IgD-negative memory B cell (primary cell): Measurements from ENCODE around the gene ARHGEF28. TPM values are rescaled to one million over a fixed set of nuclear protein-coding genes. Genes with fewer than 3 reads are reported as not detected.

Experiments used
- H3K27ac Mint-ChIP-seq, 3 donors: one replicate each; pipeline ENCODE4 v1.8.0; 2020 to 2022; ENCODE audit warnings: mild to moderate bottlenecking in 3 of 3, mixed read lengths in 3 of 3, moderate library complexity in 1 of 3
- H3K27me3 Mint-ChIP-seq: one replicate; pipeline ENCODE4 v1.8.0; 2021; ENCODE audit warnings: mixed read lengths
- H3K36me3 Mint-ChIP-seq: one replicate; pipeline ENCODE4 v1.8.0; 2020; ENCODE audit warnings: mild to moderate bottlenecking, mixed read lengths
- H3K4me1 Mint-ChIP-seq, 3 donors: one replicate each; pipeline ENCODE4 v1.8.0; 2020 to 2022; ENCODE audit warnings: mixed read lengths in 3 of 3, mild to moderate bottlenecking in 1 of 3
- H3K4me3 Mint-ChIP-seq, 4 donors: one replicate each; pipeline ENCODE4 v1.8.0; 2020 to 2022; ENCODE audit warnings: mild to moderate bottlenecking in 4 of 4, mixed read lengths in 4 of 4, moderate library complexity in 3 of 4
- H3K9me3 Mint-ChIP-seq, 3 donors: one replicate each; pipeline ENCODE4 v1.8.0; 2020 to 2021; ENCODE audit warnings: mixed read lengths in 3 of 3, mild to moderate bottlenecking in 1 of 3
- polyA plus RNA-seq: library from polyadenylated mRNA; unstranded; fragments of 300-500 nt; fragmentation: Illumina TruSeq; gene quantifications from one replicate; pipeline ENCODE4 v1.2.3, GENCODE V29; 2021

The ARHGEF28 gene
- polyA plus RNA-seq, 1 donor from 2014 or later = not detected

GRCh38 chr5:73637565-73637964, 11.6 kb downstream of the ARHGEF28 start:
- no peak overlapping the region for H3K4me3 Mint-ChIP-seq
- no peaks in the 10 kb centered on the region for H3K9me3 Mint-ChIP-seq
- H3K36me3 Mint-ChIP-seq = no peaks in the 10 kb centered on the region
- H3K27me3 Mint-ChIP-seq = peaks cover 8% of the 10 kb centered on the region
- H3K4me1 Mint-ChIP-seq = no peaks in the 10 kb centered on the region
- H3K27ac Mint-ChIP-seq = no peak overlapping the region

- Mint-ChIP-seq H3K36me3 (no peaks in the 10 kb centered on the region), H3K27ac (no peak overlapping the region), H3K4me1 (no peaks in the 10 kb centered on the region), H3K27me3 (peaks cover 8% of the 10 kb centered on the region), H3K9me3 (no peaks in the 10 kb centered on the region), H3K4me3 (no peak overlapping the region)
Observed at GRCh38 chr5:73638344-73639095, 12.5 kb downstream of the ARHGEF28 start.

GRCh38 chr5:73640861-73641320, 14.9 kb downstream of the ARHGEF28 start:
- Mint-ChIP-seq H3K4me3 (no peak overlapping the region), H3K36me3 (no peaks in the 10 kb centered on the region), H3K4me1 (no peaks in the 10 kb centered on the region), H3K27ac (no peak overlapping the region), H3K9me3 (no peaks in the 10 kb centered on the region), H3K27me3 (peaks cover 14% of the 10 kb centered on the region)

GRCh38 chr5:73641811-73642210, 15.8 kb downstream of the ARHGEF28 start:
- H3K27ac Mint-ChIP-seq = peak overlapping the region in 1 of 3 donors; percentile 50
- H3K4me1 Mint-ChIP-seq = no peaks in the 10 kb centered on the region
- H3K4me3 Mint-ChIP-seq = no peak overlapping the region
- H3K27me3 Mint-ChIP-seq = peaks cover 21% of the 10 kb centered on the region
- H3K36me3 Mint-ChIP-seq = no peaks in the 10 kb centered on the region
- H3K9me3 Mint-ChIP-seq = peaks cover 0 to 2% (median 0%) of the 10 kb centered on the region in 3 donors

- peaks cover 21% of the 10 kb centered on the region for H3K27me3 Mint-ChIP-seq
- H3K4me1 Mint-ChIP-seq = no peaks in the 10 kb centered on the region
- no peak overlapping the region for H3K4me3 Mint-ChIP-seq
- H3K9me3 Mint-ChIP-seq = peaks cover 0 to 2% (median 0%) of the 10 kb centered on the region in 3 donors
- H3K36me3 Mint-ChIP-seq = no peaks in the 10 kb centered on the region
- H3K27ac Mint-ChIP-seq = no peak overlapping the region
Observed at GRCh38 chr5:73642344-73642743, 16.3 kb downstream of the ARHGEF28 start.

GRCh38 chr5:73644385-73644963, 18.5 kb downstream of the ARHGEF28 start:
- Mint-ChIP-seq H3K4me3 (no peak overlapping the region), H3K27ac (no peak overlapping the region), H3K27me3 (peaks cover 30% of the 10 kb centered on the region), H3K4me1 (no peaks in the 10 kb centered on the region), H3K36me3 (no peaks in the 10 kb centered on the region), H3K9me3 (peaks cover 0 to 2% (median 0%) of the 10 kb centered on the region in 3 donors)

- Mint-ChIP-seq H3K4me1 (no peaks in the 10 kb centered on the region), H3K36me3 (no peaks in the 10 kb centered on the region), H3K27ac (no peak overlapping the region), H3K27me3 (peaks cover 22% of the 10 kb centered on the region), H3K9me3 (peaks cover 0 to 2% (median 0%) of the 10 kb centered on the region in 3 donors), H3K4me3 (no peak overlapping the region)
Observed at GRCh38 chr5:73647721-73648120, 21.7 kb downstream of the ARHGEF28 start.

GRCh38 chr5:73648515-73648914, 22.5 kb downstream of the ARHGEF28 start:
- peaks cover 22% of the 10 kb centered on the region for H3K27me3 Mint-ChIP-seq
- H3K27ac Mint-ChIP-seq = no peak overlapping the region
- no peaks in the 10 kb centered on the region for H3K4me1 Mint-ChIP-seq
- H3K9me3 Mint-ChIP-seq = peaks cover 0 to 2% (median 0%) of the 10 kb centered on the region in 3 donors
- H3K4me3 Mint-ChIP-seq = no peak overlapping the region
- no peaks in the 10 kb centered on the region for H3K36me3 Mint-ChIP-seq

GRCh38 chr5:73649926-73650325, 23.9 kb downstream of the ARHGEF28 start:
- Mint-ChIP-seq H3K9me3 (peaks cover 0 to 2% (median 0%) of the 10 kb centered on the region in 3 donors), H3K27ac (no peak overlapping the region), H3K4me1 (no peaks in the 10 kb centered on the region), H3K36me3 (no peaks in the 10 kb centered on the region), H3K4me3 (no peak overlapping the region), H3K27me3 (peaks cover 18% of the 10 kb centered on the region)

GRCh38 chr5:73652391-73652790, 26.4 kb downstream of the ARHGEF28 start:
- H3K27ac Mint-ChIP-seq = no peak overlapping the region
- H3K4me1 Mint-ChIP-seq = no peaks in the 10 kb centered on the region
- H3K27me3 Mint-ChIP-seq = peaks cover 9% of the 10 kb centered on the region
- no peaks in the 10 kb centered on the region for H3K36me3 Mint-ChIP-seq
- H3K4me3 Mint-ChIP-seq = no peak overlapping the region
- no peaks in the 10 kb centered on the region for H3K9me3 Mint-ChIP-seq

GRCh38 chr5:73654171-73654811, 28.3 kb downstream of the ARHGEF28 start:
- no peaks in the 10 kb centered on the region for H3K9me3 Mint-ChIP-seq
- H3K27me3 Mint-ChIP-seq = peaks cover under 1% of the 10 kb centered on the region
- H3K36me3 Mint-ChIP-seq = no peaks in the 10 kb centered on the region
- no peaks in the 10 kb centered on the region for H3K4me1 Mint-ChIP-seq
- H3K27ac Mint-ChIP-seq = no peak overlapping the region
- H3K4me3 Mint-ChIP-seq = no peak overlapping the region

GRCh38 chr5:73654819-73655318, 28.9 kb downstream of the ARHGEF28 start:
- Mint-ChIP-seq H3K4me3 (no peak overlapping the region), H3K27me3 (no peaks in the 10 kb centered on the region), H3K27ac (no peak overlapping the region), H3K9me3 (no peaks in the 10 kb centered on the region), H3K36me3 (no peaks in the 10 kb centered on the region), H3K4me1 (no peaks in the 10 kb centered on the region)

- Mint-ChIP-seq H3K9me3 (no peaks in the 10 kb centered on the region), H3K4me3 (no peak overlapping the region), H3K4me1 (no peaks in the 10 kb centered on the region), H3K36me3 (no peaks in the 10 kb centered on the region), H3K27ac (no peak overlapping the region), H3K27me3 (peaks cover 3% of the 10 kb centered on the region)
Observed at GRCh38 chr5:73655521-73656160, 29.6 kb downstream of the ARHGEF28 start.

- no peaks in the 10 kb centered on the region for H3K36me3 Mint-ChIP-seq
- peaks cover 0 to 1% (median 0%) of the 10 kb centered on the region in 3 donors for H3K4me1 Mint-ChIP-seq
- peaks cover 6% of the 10 kb centered on the region for H3K27me3 Mint-ChIP-seq
- no peaks in the 10 kb centered on the region for H3K9me3 Mint-ChIP-seq
- H3K4me3 Mint-ChIP-seq = no peak overlapping the region
- no peak overlapping the region for H3K27ac Mint-ChIP-seq
Observed at GRCh38 chr5:73661753-73662152, 35.8 kb downstream of the ARHGEF28 start.
